Activated T-cell treated with anti-CD3 and anti-CD28 coated beads, Interleukin-2, amount 50 U/mL, for 4 hours (primary cell): ENCODE results near the gene XCL2. TPM values are rescaled to one million over a fixed set of nuclear protein-coding genes. Genes with fewer than 3 reads are reported as not detected.
"Not testable (repeated sequence)": the region's sequence is repeated elsewhere in the genome, so short reads cannot be mapped to it uniquely, and the experiment has no call there.

Experiments
- ATAC-seq, 2 donors: fragments of 200-7000 bp; cut with Tn5 transposase; one replicate each; pipeline ENCODE4 v1.10.0; 2021
- DNase-seq: peaks from one replicate; pipeline ENCODE4 v3.0.0-alpha.2; 2020
- H3K27me3 Mint-ChIP-seq: one replicate; pipeline ENCODE4 v1.8.0; 2021; ENCODE audit warnings: low read depth, mixed read lengths
- H3K36me3 Mint-ChIP-seq: one replicate; pipeline ENCODE4 v1.8.0; 2022; ENCODE audit warnings: mixed read lengths; ENCODE audit not compliant: insufficient read depth
- H3K4me1 Mint-ChIP-seq: one replicate; pipeline ENCODE4 v1.8.0; 2021; ENCODE audit warnings: low read depth, mixed read lengths
- H3K4me3 Mint-ChIP-seq: one replicate; pipeline ENCODE4 v1.8.0; 2021; ENCODE audit warnings: mild to moderate bottlenecking, moderate library complexity, mixed read lengths
- H3K9me3 Mint-ChIP-seq: one replicate; pipeline ENCODE4 v1.8.0; 2021; ENCODE audit warnings: mixed read lengths
- total RNA-seq, 3 donors: library from RNA; stranded (reverse); gene quantifications; one replicate each; pipeline ENCODE4 v1.2.1, GENCODE V29; 2021

The XCL2 gene
- total RNA-seq, 3 donors from 2014 or later = 14.0 to 79.9 (median 28.4) TPM

- Mint-ChIP-seq H3K4me3 (no peak overlapping the region), H3K4me1 (peaks cover 16% of the 10 kb centered on the region), H3K27me3 (no peaks in the 10 kb centered on the region), H3K9me3 (peaks cover 4% of the 10 kb centered on the region), H3K36me3 (no peaks in the 10 kb centered on the region)
- ATAC-seq = no peak
- DNase-seq = no peak
Measured at GRCh38 chr1:168550971-168551370, 7.2 kb upstream of the XCL2 start.

- peaks cover 10% of the 10 kb centered on the region for H3K4me1 Mint-ChIP-seq
- not testable (repeated sequence) for ATAC-seq, H3K27me3 Mint-ChIP-seq, DNase-seq, H3K36me3 Mint-ChIP-seq, H3K9me3 Mint-ChIP-seq, H3K4me3 Mint-ChIP-seq
Measured at GRCh38 chr1:168546553-168546895, 2.7 kb upstream of the XCL2 start.

GRCh38 chr1:168545678-168546552, 2.1 kb upstream of the XCL2 start:
- not testable (repeated sequence) for H3K36me3 Mint-ChIP-seq, H3K27me3 Mint-ChIP-seq, DNase-seq

DNA sequence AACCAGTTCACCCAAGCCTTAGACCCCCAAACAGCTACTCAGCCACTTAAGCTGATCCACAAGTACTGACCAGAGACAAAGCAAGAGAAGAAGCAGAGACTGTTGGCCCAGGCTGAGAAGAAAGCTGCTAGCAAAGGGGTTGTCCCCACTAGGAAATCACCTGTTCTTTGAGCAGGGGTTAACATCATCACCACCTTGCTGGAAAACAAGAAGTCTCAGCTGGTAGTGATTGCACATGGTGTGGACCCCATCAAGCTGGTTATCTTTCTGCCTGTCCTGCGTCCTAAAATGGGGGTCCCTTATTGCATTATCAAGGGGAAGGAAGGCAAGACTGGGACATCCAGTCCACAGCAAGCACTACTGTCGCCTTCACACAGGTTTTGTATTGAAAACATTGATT, 819 bp downstream of the XCL2 start:
- H3K27me3 Mint-ChIP-seq, H3K36me3 Mint-ChIP-seq, H3K9me3 Mint-ChIP-seq, ATAC-seq, H3K4me3 Mint-ChIP-seq, DNase-seq: not testable (repeated sequence)
- H3K4me1 Mint-ChIP-seq = peaks cover 16% of the 10 kb centered on the region

More at GRCh38 chr1:168545678-168546552, 2.1 kb upstream of the XCL2 start:
- not testable (repeated sequence) for H3K4me3 Mint-ChIP-seq, H3K9me3 Mint-ChIP-seq, ATAC-seq
- peaks cover 10% of the 10 kb centered on the region for H3K4me1 Mint-ChIP-seq

DNA sequence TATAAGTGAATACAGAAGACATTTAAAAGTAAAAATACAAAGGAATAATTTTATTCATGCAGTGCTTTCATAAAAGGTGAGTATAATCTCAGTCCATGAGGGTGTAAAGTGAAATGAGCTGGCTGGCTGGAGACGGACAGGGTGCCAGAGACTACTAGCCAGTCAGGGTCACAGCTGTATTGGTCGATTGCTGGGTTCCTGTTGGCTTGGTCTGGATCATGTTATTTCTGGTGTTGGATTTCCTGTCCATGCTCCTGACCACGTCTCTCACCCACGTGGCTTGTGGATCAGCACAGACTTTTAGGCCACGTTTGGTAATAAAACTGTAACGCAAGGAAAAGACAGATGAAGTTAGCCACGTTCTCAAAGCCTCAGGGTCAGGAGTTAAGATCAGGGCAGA, 3.0 kb downstream of the XCL2 start:
- H3K4me3 Mint-ChIP-seq, H3K36me3 Mint-ChIP-seq, ATAC-seq, DNase-seq, H3K9me3 Mint-ChIP-seq, H3K27me3 Mint-ChIP-seq: not testable (repeated sequence)
- H3K4me1 Mint-ChIP-seq = peaks cover 33% of the 10 kb centered on the region

DNA sequence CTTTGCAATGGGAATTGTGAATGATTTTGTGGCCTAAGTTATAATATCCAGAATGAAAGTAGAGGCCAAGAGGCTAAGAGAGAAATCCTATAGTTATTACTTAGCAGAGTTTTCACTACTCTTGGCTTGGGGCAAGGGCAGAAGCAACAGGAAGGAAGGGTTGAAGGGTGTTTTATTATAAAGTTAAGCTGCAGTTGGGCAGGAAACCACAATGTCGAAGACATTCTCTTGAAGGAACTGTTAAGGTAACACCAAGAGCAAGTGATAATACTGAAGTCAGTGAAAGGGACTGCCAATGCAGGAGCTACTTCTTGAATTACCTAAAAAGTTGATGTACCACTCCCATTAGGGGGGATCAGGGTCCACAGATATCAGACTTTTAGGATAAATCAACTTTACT, 8.3 kb downstream of the XCL2 start:
- Mint-ChIP-seq H3K4me3 (peak overlapping the region; percentile 57), H3K36me3 (peaks cover 1% of the 10 kb centered on the region), H3K27me3 (no peaks in the 10 kb centered on the region), H3K9me3 (no peaks in the 10 kb centered on the region), H3K4me1 (peaks cover 73% of the 10 kb centered on the region)
- ATAC-seq (no peak), DNase-seq (no peak)

DNA sequence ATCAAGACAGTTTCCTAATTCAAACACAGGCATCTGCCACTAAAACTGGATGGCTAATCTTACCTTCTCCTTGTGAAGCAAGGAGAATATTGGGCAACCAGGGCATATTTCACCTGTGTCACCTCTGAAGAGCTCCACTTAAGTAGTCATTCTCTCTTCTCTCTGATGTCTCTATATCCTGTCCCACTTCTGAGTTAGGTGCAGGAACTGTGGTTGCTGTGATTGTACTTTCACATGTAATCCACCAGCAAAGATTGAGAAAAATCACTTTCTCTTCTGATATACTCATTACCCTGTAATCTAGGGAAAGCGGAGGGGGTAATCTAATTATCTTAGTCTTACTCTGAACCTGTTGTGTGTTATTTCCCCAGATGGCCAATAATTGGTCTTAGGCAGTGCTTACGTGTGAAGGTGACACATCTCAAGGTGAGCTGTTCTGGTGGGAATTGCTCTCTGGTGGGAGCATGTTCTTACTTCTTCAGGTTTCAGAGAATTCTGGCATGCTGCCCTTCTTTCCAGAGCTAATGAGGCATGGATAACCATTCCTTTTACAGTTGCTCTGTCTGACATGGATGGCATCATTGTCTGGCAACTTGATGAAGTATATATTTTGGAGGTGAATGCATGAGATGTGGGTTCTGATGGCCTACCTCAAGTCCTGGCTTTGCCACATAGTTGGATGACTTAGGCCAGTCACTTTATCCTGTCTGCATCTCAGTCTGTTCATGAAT, 12.0 kb downstream of the XCL2 start:
- H3K27me3 Mint-ChIP-seq = no peaks in the 10 kb centered on the region
- H3K4me3 Mint-ChIP-seq = no peak overlapping the region
- peaks cover 1% of the 10 kb centered on the region for H3K36me3 Mint-ChIP-seq
- DNase-seq (no peak), ATAC-seq (peak; percentile 86 to 91)
- no peaks in the 10 kb centered on the region for H3K9me3 Mint-ChIP-seq
- peaks cover 67% of the 10 kb centered on the region for H3K4me1 Mint-ChIP-seq

- no peaks in the 10 kb centered on the region for H3K36me3 Mint-ChIP-seq
- no peaks in the 10 kb centered on the region for H3K27me3 Mint-ChIP-seq
- DNase-seq (no peak), ATAC-seq (no peak)
- peaks cover under 1% of the 10 kb centered on the region for H3K9me3 Mint-ChIP-seq
- no peak overlapping the region for H3K4me3 Mint-ChIP-seq
- peaks cover 48% of the 10 kb centered on the region for H3K4me1 Mint-ChIP-seq
Measured at GRCh38 chr1:168529518-168529917, 14.3 kb downstream of the XCL2 start.

DNA sequence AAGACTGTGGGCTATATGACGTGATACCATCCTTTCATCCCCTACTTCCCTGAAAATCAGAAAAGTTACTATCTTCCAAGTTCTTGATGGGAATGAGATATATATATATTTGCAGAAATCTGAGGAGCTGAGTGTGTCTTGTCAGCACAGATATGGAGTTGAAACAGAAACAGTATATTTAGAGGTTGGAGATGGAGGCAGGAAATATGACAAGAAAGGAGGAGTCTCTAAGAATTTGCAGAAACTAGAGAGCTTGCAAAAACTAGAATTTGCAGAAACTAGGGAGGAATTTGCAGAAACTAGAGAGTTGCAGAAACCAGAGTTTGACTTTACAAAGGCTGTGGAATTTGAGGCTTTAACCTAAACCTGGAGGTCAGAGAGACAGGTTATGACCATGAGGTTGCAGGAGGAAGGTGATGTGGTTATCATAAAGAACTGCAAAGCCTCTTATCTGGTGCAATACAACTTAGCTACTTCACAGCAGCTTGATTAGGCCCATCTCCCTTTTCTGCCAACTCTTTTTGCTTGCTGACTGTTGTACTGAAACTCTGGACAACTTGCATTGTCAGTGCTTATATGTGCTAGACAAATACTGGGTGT, 22.3 kb downstream of the XCL2 start:
- peaks cover 55% of the 10 kb centered on the region for H3K4me1 Mint-ChIP-seq
- no peak for DNase-seq

GRCh38 chr1:168520832-168521231, 23.0 kb downstream of the XCL2 start:
- Mint-ChIP-seq H3K4me3 (peak overlapping the region; percentile 50), H3K36me3 (peaks cover 3% of the 10 kb centered on the region), H3K4me1 (peaks cover 57% of the 10 kb centered on the region), H3K27me3 (no peaks in the 10 kb centered on the region), H3K9me3 (peaks cover 8% of the 10 kb centered on the region)
- DNase-seq (no peak), ATAC-seq (no peak)

More for the DNA sequence above, 22.3 kb downstream of the XCL2 start:
- peaks cover 8% of the 10 kb centered on the region for H3K9me3 Mint-ChIP-seq
- no peaks in the 10 kb centered on the region for H3K27me3 Mint-ChIP-seq
- no peak for ATAC-seq
- H3K4me3 Mint-ChIP-seq = peak overlapping the region; percentile 5
- peaks cover 3% of the 10 kb centered on the region for H3K36me3 Mint-ChIP-seq

- Mint-ChIP-seq H3K36me3 (peaks cover 3% of the 10 kb centered on the region), H3K4me1 (peaks cover 62% of the 10 kb centered on the region)
Measured at GRCh38 chr1:168520052-168520751, 23.6 kb downstream of the XCL2 start.

DNA sequence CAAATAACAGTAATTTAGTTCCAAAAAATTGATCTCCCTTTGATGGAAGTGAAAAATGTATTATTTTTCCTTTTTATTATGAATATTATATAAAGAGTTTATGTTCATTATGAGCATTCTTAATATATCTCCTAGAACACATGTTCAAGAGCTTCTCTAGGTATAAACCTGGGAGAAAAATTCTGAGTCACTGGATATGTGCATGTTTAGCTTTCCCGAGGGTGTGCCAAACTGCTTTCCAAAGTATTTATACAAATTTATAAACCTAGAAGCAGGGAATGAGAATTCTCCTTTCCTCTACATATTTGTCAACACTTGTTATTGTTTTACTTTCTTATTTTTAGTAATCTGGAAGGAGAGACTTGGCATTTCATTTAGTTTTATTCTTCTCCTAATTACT, 25.0 kb downstream of the XCL2 start:
- Mint-ChIP-seq H3K27me3 (no peaks in the 10 kb centered on the region), H3K4me3 (no peak overlapping the region), H3K36me3 (peaks cover 1% of the 10 kb centered on the region), H3K9me3 (peaks cover 2% of the 10 kb centered on the region), H3K4me1 (peaks cover 71% of the 10 kb centered on the region)
- no peak for DNase-seq
- ATAC-seq = no peak

More at GRCh38 chr1:168520052-168520751, 23.6 kb downstream of the XCL2 start:
- Mint-ChIP-seq H3K4me3 (peak overlapping the region; percentile 50), H3K9me3 (peaks cover 8% of the 10 kb centered on the region), H3K27me3 (no peaks in the 10 kb centered on the region)
- ATAC-seq (peak; percentile 95 to 99), DNase-seq (no peak)

- no peaks in the 10 kb centered on the region for H3K36me3 Mint-ChIP-seq
- DNase-seq (no peak), ATAC-seq (no peak)
- H3K27me3 Mint-ChIP-seq = no peaks in the 10 kb centered on the region
- peaks cover 74% of the 10 kb centered on the region for H3K4me1 Mint-ChIP-seq
- no peak overlapping the region for H3K4me3 Mint-ChIP-seq
- H3K9me3 Mint-ChIP-seq = no peaks in the 10 kb centered on the region
Measured at GRCh38 chr1:168518201-168518689, 25.6 kb downstream of the XCL2 start.

- H3K4me3 Mint-ChIP-seq = peak overlapping the region; percentile 4
- H3K27me3 Mint-ChIP-seq = no peaks in the 10 kb centered on the region
- H3K4me1 Mint-ChIP-seq = peaks cover 67% of the 10 kb centered on the region
- ATAC-seq (no peak), DNase-seq (no peak)
- H3K36me3 Mint-ChIP-seq = no peaks in the 10 kb centered on the region
- no peaks in the 10 kb centered on the region for H3K9me3 Mint-ChIP-seq
Measured at GRCh38 chr1:168514455-168514854, 29.3 kb downstream of the XCL2 start.
